Endodermal cell (in vitro differentiated cells): ENCODE measurements around the gene C2CD4C. TPM values are rescaled to one million over a fixed set of nuclear protein-coding genes. Genes with fewer than 3 reads are reported as not detected.

ENCODE experiments used
- DNase-seq: peaks from one replicate; pipeline ENCODE4 v3.0.0-alpha.2; 2017
- H3K27ac ChIP-seq: 2 replicates; pipeline ENCODE4 v1.5.1; 2013; ENCODE audit warnings: mild to moderate bottlenecking, low read depth, low read length, moderate library complexity
- H3K27me3 ChIP-seq: 2 replicates; pipeline ENCODE4 v1.6.1; 2013; ENCODE audit warnings: mild to moderate bottlenecking, low read length, moderate library complexity; ENCODE audit not compliant: insufficient read depth, control insufficient read depth, poor library complexity, severe bottlenecking
- H3K36me3 ChIP-seq: 2 replicates; pipeline ENCODE4 v1.7.0; 2013; ENCODE audit warnings: mild to moderate bottlenecking, low read length, moderate library complexity; ENCODE audit not compliant: control insufficient read depth, insufficient read depth
- H3K4me1 ChIP-seq: one replicate; pipeline ENCODE4 v1.7.0; 2013; ENCODE audit warnings: low read length; ENCODE audit not compliant: control insufficient read depth, insufficient read depth
- H3K4me3 ChIP-seq: 2 replicates; pipeline ENCODE4 v1.5.1; 2013; ENCODE audit warnings: mild to moderate bottlenecking, low read length, moderate library complexity
- H3K9ac ChIP-seq: 2 replicates; pipeline ENCODE4 v1.6.1; 2013; ENCODE audit warnings: mild to moderate bottlenecking, low read length, moderate library complexity; ENCODE audit not compliant: poor library complexity, severe bottlenecking; ENCODE audit errors: extremely low read depth
- H3K9me3 ChIP-seq: 2 replicates; pipeline ENCODE4 v1.6.1; 2013; ENCODE audit warnings: mild to moderate bottlenecking, low read length, moderate library complexity; ENCODE audit not compliant: control insufficient read depth
- H3K27ac Mint-ChIP-seq: 2 replicates; pipeline ENCODE4 v1.8.0; 2020; ENCODE audit warnings: mixed read lengths
- H3K27me3 Mint-ChIP-seq: 2 replicates; pipeline ENCODE4 v1.8.0; 2021; ENCODE audit warnings: mild to moderate bottlenecking, mixed read lengths; ENCODE audit not compliant: insufficient read depth
- H3K36me3 Mint-ChIP-seq: 2 replicates; pipeline ENCODE4 v1.8.0; 2020; ENCODE audit warnings: low read depth, mixed read lengths
- H3K4me1 Mint-ChIP-seq: 2 replicates; pipeline ENCODE4 v1.8.0; 2020; ENCODE audit warnings: mixed read lengths
- H3K4me3 Mint-ChIP-seq: 2 replicates; pipeline ENCODE4 v1.8.0; 2020; ENCODE audit warnings: mild to moderate bottlenecking, moderate library complexity, mixed read lengths
- H3K9me3 Mint-ChIP-seq: 2 replicates; pipeline ENCODE4 v1.8.0; 2020; ENCODE audit warnings: mild to moderate bottlenecking, mixed read lengths
- WGBS, 2 experiments: methylation state at CpG; one replicate each; pipeline versions ENCODE4 v1.1.5 to v1.1.7; 2013; ENCODE audit warnings: missing lambda C conversion rate in 2 of 2, mixed read lengths in 1 of 2; ENCODE audit not compliant: insufficient coverage in 1 of 2, insufficient read length in 1 of 2; 5-methylcytosine and 5-hydroxymethylcytosine counted together
- total RNA-seq, 2 donors: library from RNA; stranded (reverse); fragmentation: NEBNext Ultra II Directional in 1 of 2; extraction: Animal tissue kit (Norgen Biotek cat#: 25700) in 1 of 2; gene quantifications; 2 replicates in 1 of 2; 3 replicates in 1 of 2; pipeline ENCODE4 v1.2.1, GENCODE V29; 2021
- TF ChIP-seq, protein P1 (sequence below): fragments of 200-600 bp; sonication (generic); conservative IDR thresholded peaks from 2 replicates; pipeline ENCODE4 v1.5.0; 2021; ENCODE audit warnings: antibody characterized with exemption, mild to moderate bottlenecking

C2CD4C gene
- total RNA-seq, 2 donors from 2014 or later: 5.6 to 25.0 TPM

DNA sequence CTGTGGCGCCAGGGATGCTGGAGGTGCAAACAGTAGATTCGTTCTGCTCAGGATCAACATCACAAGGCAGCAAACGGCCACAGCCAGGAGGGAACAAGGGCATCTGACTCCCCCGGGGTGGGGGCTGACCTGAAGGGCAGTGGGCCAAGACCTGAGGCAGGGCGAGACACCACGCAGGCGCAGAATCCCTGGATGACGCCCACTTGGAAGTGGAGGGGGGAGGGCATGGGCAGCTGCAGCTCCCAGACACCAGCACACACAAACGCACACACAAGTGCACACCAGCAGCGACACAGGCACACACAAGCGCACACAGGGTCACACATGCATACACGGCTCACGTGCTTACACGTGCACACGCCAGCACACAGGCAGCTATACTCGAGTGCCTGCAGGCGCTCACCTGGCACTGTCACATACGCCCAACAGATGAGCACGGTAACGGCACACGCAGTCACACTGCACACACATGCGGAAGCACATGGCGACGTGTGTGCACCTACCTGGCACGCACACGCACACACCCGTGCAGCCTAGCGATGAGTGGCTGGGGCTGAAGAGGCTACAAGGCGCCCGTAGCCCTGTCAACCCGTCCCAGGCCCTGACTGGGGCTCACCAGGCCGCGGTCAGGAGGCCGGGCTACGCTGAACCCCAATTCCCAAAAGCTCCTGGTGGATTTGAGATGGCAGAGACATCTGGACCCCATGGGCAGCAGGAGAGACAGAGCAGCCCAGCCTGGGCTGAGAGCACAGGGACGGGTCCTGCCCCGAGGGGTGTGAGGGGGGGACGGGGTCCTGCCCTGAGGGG is 5.5 kb downstream of the C2CD4C start:
- TF ChIP-seq, protein P1, sequence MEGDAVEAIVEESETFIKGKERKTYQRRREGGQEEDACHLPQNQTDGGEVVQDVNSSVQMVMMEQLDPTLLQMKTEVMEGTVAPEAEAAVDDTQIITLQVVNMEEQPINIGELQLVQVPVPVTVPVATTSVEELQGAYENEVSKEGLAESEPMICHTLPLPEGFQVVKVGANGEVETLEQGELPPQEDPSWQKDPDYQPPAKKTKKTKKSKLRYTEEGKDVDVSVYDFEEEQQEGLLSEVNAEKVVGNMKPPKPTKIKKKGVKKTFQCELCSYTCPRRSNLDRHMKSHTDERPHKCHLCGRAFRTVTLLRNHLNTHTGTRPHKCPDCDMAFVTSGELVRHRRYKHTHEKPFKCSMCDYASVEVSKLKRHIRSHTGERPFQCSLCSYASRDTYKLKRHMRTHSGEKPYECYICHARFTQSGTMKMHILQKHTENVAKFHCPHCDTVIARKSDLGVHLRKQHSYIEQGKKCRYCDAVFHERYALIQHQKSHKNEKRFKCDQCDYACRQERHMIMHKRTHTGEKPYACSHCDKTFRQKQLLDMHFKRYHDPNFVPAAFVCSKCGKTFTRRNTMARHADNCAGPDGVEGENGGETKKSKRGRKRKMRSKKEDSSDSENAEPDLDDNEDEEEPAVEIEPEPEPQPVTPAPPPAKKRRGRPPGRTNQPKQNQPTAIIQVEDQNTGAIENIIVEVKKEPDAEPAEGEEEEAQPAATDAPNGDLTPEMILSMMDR: no peak
- 94 to 95% methylated on average over 26 to 35 of the region's 38 CpGs for WGBS, 2 experiments
- Histone ChIP-seq H3K9me3 (no peaks in the 10 kb centered on the region), H3K9ac (no peak overlapping the region), H3K27me3 (no peaks in the 10 kb centered on the region), H3K27ac (no peak overlapping the region), H3K4me3 (no peak overlapping the region), H3K4me1 (no peaks in the 10 kb centered on the region), H3K36me3 (no peaks in the 10 kb centered on the region)
- DNase-seq: peak; percentile 51
- no peaks in the 10 kb centered on the region for H3K9me3 Mint-ChIP-seq
- no peak overlapping the region for H3K27ac Mint-ChIP-seq
- H3K4me1 Mint-ChIP-seq: no peaks in the 10 kb centered on the region
- no peaks in the 10 kb centered on the region for H3K36me3 Mint-ChIP-seq
- no peak overlapping the region for H3K4me3 Mint-ChIP-seq
- no peaks in the 10 kb centered on the region for H3K27me3 Mint-ChIP-seq

GRCh38 chr19:402786-403185 is 6.2 kb downstream of the C2CD4C start:
- TF ChIP-seq, protein P1: no peak
- no peak overlapping the region for H3K27ac ChIP-seq
- Mint-ChIP-seq H3K27me3 (peaks cover 2% of the 10 kb centered on the region), H3K9me3 (no peaks in the 10 kb centered on the region), H3K4me3 (no peak overlapping the region), H3K4me1 (no peaks in the 10 kb centered on the region), H3K27ac (no peak overlapping the region), H3K36me3 (no peaks in the 10 kb centered on the region)
- no peaks in the 10 kb centered on the region for H3K36me3 ChIP-seq
- 93 to 95% methylated on average over 8 to 11 of the region's 11 CpGs for WGBS, 2 experiments
- no peak for DNase-seq
- no peaks in the 10 kb centered on the region for H3K4me1 ChIP-seq
- H3K27me3 ChIP-seq: no peaks in the 10 kb centered on the region
- H3K9me3 ChIP-seq: no peaks in the 10 kb centered on the region
- no peak overlapping the region for H3K9ac ChIP-seq
- H3K4me3 ChIP-seq: no peak overlapping the region

DNA sequence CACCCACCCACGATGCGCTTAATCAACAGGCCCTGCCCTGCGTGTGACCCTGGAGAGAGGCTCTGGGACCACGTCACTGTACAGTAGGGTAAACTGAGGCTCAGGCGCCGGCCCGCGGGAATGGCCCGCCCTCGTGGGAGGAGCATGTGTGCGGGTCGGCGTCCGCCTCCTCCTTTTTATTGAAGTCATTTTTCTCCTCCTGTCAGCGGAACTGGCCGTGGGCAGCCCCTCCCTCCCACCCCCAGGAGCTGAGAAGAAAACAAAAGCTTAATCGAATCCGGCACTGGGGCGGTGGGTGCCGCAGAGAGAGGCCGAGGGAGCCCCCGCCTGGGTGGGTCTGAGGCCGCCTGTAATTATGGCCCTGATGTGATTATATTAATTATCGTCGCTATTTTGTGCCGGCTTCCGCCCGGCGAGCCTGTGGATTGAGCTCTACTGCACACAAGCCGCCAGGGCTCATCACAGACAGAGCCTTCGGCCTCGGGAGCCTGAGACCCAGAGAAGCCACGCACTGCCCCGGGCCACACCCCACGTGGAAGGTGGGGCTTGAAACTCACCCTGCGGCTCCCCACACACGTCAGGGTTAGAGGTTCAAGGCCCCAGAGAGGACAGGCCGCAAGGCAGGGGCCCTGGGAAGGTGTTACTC is 7.0 kb downstream of the C2CD4C start:
- H3K36me3 Mint-ChIP-seq: no peaks in the 10 kb centered on the region
- H3K9ac ChIP-seq: no peak overlapping the region
- WGBS, 2 experiments: 82 to 83% methylated on average over 28 to 38 of the region's 38 CpGs
- no peak overlapping the region for H3K27ac Mint-ChIP-seq
- peaks cover 4% of the 10 kb centered on the region for H3K27me3 Mint-ChIP-seq
- no peak overlapping the region for H3K4me3 ChIP-seq
- H3K27ac ChIP-seq: no peak overlapping the region
- H3K9me3 Mint-ChIP-seq: no peaks in the 10 kb centered on the region
- TF ChIP-seq, protein P1: no peak
- no peaks in the 10 kb centered on the region for H3K27me3 ChIP-seq
- H3K4me1 Mint-ChIP-seq: no peaks in the 10 kb centered on the region
- no peaks in the 10 kb centered on the region for H3K9me3 ChIP-seq
- H3K36me3 ChIP-seq: no peaks in the 10 kb centered on the region
- no peak for DNase-seq
- no peak overlapping the region for H3K4me3 Mint-ChIP-seq
- H3K4me1 ChIP-seq: no peaks in the 10 kb centered on the region
